ENCODE results near the gene RALGPS2.

RALGPS2 gene

GRCh38 chr1:178969226-178969987 is 244.4 kb downstream of the RALGPS2 start:
- no peak for DNase-seq

- DNase-seq, result no peak
Observed at GRCh38 chr1:178970184-178970583, 245.1 kb downstream of the RALGPS2 start.
